ENCODE data around the gene FRMD3. TPM values are rescaled to one million over a fixed set of nuclear protein-coding genes. Genes with fewer than 3 reads are reported as not detected.

The FRMD3 gene
- total RNA-seq, 1 donor from 2014 or later = 1.9 TPM

GRCh38 chr9:83346655-83347420 lies 191.4 kb downstream of the FRMD3 start:
- H3K4me3 ChIP-seq = no peak overlapping the region
- Mint-ChIP-seq H3K4me1 (no peaks in the 10 kb centered on the region), H3K4me3 (no peak overlapping the region), H3K36me3 (no peaks in the 10 kb centered on the region), H3K27ac (no peak overlapping the region), H3K27me3 (ENCODE audit: insufficient read depth, low read depth) (peaks cover 2% of the 10 kb centered on the region), H3K9me3 (no peaks in the 10 kb centered on the region)
- TF ChIP-seq EZH2 (IDR thresholded peaks at IDR 0.05) = no peak
- H3F3A ChIP-seq (ENCODE audit: low read depth) = no peaks in the 10 kb centered on the region
- H2AFZ ChIP-seq (replicated peaks) = no peak overlapping the region
- H3K79me2 ChIP-seq (ENCODE audit: low read depth) = no peaks in the 10 kb centered on the region
- DNase-seq (ENCODE audit: low spot score) = no peak
- no peak overlapping the region for H3K4me2 ChIP-seq
- no peaks in the 10 kb centered on the region for H3K9me3 ChIP-seq (ENCODE audit: low read depth)
- no peaks in the 10 kb centered on the region for H3K27me3 ChIP-seq
- H3K9ac ChIP-seq = no peak overlapping the region
- H3K36me3 ChIP-seq = no peaks in the 10 kb centered on the region
- H4K20me1 ChIP-seq (ENCODE audit: low read depth) = no peaks in the 10 kb centered on the region
- H3K27ac ChIP-seq = no peak overlapping the region
- peaks cover 13% of the 10 kb centered on the region for H3K4me1 ChIP-seq

DNA sequence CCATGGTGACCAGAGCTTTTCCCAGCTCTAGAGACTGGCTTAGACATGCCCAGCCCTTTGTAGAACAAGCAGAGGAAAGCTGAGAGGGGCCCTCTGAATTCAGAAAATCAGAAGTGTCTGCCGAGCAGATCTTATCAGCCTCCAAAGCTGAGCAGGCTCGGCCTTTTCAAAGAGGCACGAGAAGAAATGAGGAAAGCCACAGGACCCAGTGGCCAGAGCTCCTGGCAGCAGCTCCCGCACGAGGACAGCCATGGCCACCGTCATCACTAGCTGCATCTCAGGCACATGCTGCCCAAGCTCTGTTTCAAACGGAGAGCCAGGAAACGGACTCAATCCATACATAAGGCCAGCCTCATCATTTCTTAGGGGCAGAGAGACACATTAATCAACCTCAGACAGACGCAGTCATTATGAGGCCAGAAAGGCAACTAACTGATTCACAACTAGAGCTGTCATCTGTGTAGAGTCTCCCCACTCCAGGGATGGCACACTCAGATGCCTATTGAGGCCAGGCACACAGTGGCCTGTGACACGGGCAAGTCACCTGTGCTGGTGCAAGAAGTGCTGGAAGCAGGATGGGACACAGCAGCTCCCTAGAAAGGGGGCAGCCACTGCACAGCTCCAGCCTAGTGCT lies 194.7 kb downstream of the FRMD3 start:
- H4K20me1 ChIP-seq (ENCODE audit: low read depth) = no peaks in the 10 kb centered on the region
- Mint-ChIP-seq H3K27me3 (ENCODE audit: insufficient read depth, low read depth) (peaks cover 6% of the 10 kb centered on the region), H3K27ac (no peak overlapping the region), H3K4me1 (no peaks in the 10 kb centered on the region), H3K9me3 (no peaks in the 10 kb centered on the region), H3K4me3 (no peak overlapping the region), H3K36me3 (no peaks in the 10 kb centered on the region)
- no peaks in the 10 kb centered on the region for H3F3A ChIP-seq (ENCODE audit: low read depth)
- no peaks in the 10 kb centered on the region for H3K4me1 ChIP-seq
- no peaks in the 10 kb centered on the region for H3K9me3 ChIP-seq (ENCODE audit: low read depth)
- TF ChIP-seq EZH2 (IDR thresholded peaks at IDR 0.05) = no peak
- TF ChIP-seq, protein P1, sequence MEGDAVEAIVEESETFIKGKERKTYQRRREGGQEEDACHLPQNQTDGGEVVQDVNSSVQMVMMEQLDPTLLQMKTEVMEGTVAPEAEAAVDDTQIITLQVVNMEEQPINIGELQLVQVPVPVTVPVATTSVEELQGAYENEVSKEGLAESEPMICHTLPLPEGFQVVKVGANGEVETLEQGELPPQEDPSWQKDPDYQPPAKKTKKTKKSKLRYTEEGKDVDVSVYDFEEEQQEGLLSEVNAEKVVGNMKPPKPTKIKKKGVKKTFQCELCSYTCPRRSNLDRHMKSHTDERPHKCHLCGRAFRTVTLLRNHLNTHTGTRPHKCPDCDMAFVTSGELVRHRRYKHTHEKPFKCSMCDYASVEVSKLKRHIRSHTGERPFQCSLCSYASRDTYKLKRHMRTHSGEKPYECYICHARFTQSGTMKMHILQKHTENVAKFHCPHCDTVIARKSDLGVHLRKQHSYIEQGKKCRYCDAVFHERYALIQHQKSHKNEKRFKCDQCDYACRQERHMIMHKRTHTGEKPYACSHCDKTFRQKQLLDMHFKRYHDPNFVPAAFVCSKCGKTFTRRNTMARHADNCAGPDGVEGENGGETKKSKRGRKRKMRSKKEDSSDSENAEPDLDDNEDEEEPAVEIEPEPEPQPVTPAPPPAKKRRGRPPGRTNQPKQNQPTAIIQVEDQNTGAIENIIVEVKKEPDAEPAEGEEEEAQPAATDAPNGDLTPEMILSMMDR (IDR thresholded peaks at IDR 0.05) = no peak
- no peak for TF ChIP-seq EZH2phosphoT487 (IDR thresholded peaks at IDR 0.05)
- H3K27me3 ChIP-seq = no peaks in the 10 kb centered on the region
- no peaks in the 10 kb centered on the region for H3K36me3 ChIP-seq
- H3K79me2 ChIP-seq (ENCODE audit: low read depth) = no peaks in the 10 kb centered on the region
- H3K9ac ChIP-seq = no peak overlapping the region
- DNase-seq (ENCODE audit: low spot score) = no peak
- H3K4me2 ChIP-seq = no peak overlapping the region
- no peak overlapping the region for H2AFZ ChIP-seq (replicated peaks)
- H3K27ac ChIP-seq = no peak overlapping the region
- no peak overlapping the region for H3K4me3 ChIP-seq

DNA sequence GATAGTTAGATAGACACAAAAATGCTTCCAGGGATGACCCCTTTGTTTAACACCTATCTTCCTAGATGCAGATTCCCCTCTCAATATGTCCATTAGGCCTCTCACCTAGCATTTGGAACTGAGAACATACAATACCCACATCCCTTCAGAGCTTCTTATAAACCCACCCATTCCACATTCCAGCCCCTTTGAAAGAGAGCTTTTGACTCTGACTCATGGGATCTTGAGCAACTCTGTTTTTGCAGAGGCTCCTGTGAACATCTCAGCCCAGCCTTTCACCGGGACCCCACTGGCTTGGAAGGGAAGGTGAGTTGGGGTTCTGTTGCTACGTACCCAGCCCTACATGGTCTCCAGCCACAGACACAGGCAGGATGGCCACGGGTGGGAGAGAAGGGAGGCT lies 195.5 kb downstream of the FRMD3 start:
- no peaks in the 10 kb centered on the region for H3K36me3 ChIP-seq
- H3K4me3 Mint-ChIP-seq = no peak overlapping the region
- no peaks in the 10 kb centered on the region for H3K4me1 Mint-ChIP-seq
- no peaks in the 10 kb centered on the region for H3F3A ChIP-seq (ENCODE audit: low read depth)
- H4K20me1 ChIP-seq (ENCODE audit: low read depth) = no peaks in the 10 kb centered on the region
- H3K79me2 ChIP-seq (ENCODE audit: low read depth) = no peaks in the 10 kb centered on the region
- no peak overlapping the region for H3K27ac ChIP-seq
- no peak overlapping the region for H2AFZ ChIP-seq (replicated peaks)
- no peaks in the 10 kb centered on the region for H3K9me3 Mint-ChIP-seq
- no peak overlapping the region for H3K4me2 ChIP-seq
- H3K36me3 Mint-ChIP-seq = no peaks in the 10 kb centered on the region
- TF ChIP-seq EZH2 (IDR thresholded peaks at IDR 0.05) (no peak), EZH2phosphoT487 (IDR thresholded peaks at IDR 0.05) (no peak)
- TF ChIP-seq, protein P1 (IDR thresholded peaks at IDR 0.05) = no peak
- no peak overlapping the region for H3K9ac ChIP-seq
- peaks cover 6% of the 10 kb centered on the region for H3K27me3 Mint-ChIP-seq (ENCODE audit: insufficient read depth, low read depth)
- H3K27ac Mint-ChIP-seq = no peak overlapping the region
- no peak overlapping the region for H3K4me3 ChIP-seq
- H3K9me3 ChIP-seq (ENCODE audit: low read depth) = no peaks in the 10 kb centered on the region
- no peaks in the 10 kb centered on the region for H3K27me3 ChIP-seq
- DNase-seq (ENCODE audit: low spot score) = no peak
- no peaks in the 10 kb centered on the region for H3K4me1 ChIP-seq

DNA sequence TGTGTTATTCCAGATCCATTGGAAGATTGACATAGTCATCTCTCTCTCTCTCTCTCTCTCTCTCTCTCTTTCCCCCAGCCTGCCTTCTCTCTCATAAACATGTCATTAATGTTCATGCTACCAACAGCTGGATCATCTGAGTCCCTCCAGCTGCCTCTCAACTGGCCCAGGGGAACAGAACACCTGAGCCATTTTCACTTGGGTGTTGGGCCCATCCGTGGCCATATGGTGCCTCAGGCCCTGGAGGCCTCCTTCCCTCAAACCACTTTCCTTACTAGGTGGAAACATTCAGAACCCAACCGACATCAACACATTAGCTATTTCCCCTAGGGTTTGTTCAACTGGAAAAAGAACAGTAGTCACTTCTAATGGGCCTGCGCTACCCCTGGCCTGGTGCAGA lies 196.2 kb downstream of the FRMD3 start:
- TF ChIP-seq, protein P1 (IDR thresholded peaks at IDR 0.05) = no peak
- TF ChIP-seq EZH2 (IDR thresholded peaks at IDR 0.05) (no peak), EZH2phosphoT487 (IDR thresholded peaks at IDR 0.05) (no peak)
- H3K27ac Mint-ChIP-seq = no peak overlapping the region
- no peaks in the 10 kb centered on the region for H3K36me3 Mint-ChIP-seq
- Histone ChIP-seq H4K20me1 (ENCODE audit: low read depth) (no peaks in the 10 kb centered on the region), H3K36me3 (no peaks in the 10 kb centered on the region), H3F3A (ENCODE audit: low read depth) (no peaks in the 10 kb centered on the region), H3K79me2 (ENCODE audit: low read depth) (no peaks in the 10 kb centered on the region), H3K4me1 (no peaks in the 10 kb centered on the region), H3K9me3 (ENCODE audit: low read depth) (no peaks in the 10 kb centered on the region), H3K27me3 (no peaks in the 10 kb centered on the region), H3K4me2 (no peak overlapping the region), H3K27ac (no peak overlapping the region), H2AFZ (replicated peaks) (no peak overlapping the region), H3K4me3 (no peak overlapping the region), H3K9ac (no peak overlapping the region)
- H3K4me3 Mint-ChIP-seq = no peak overlapping the region
- no peak for DNase-seq (ENCODE audit: low spot score)
- H3K27me3 Mint-ChIP-seq (ENCODE audit: insufficient read depth, low read depth) = peaks cover 10% of the 10 kb centered on the region
- H3K9me3 Mint-ChIP-seq = no peaks in the 10 kb centered on the region
- peaks cover under 1% of the 10 kb centered on the region for H3K4me1 Mint-ChIP-seq
